Mammary epithelial cell (primary cell): ENCODE measurements around the gene GARNL3.

Source experiments
- EZH2 ChIP-seq: IDR thresholded peaks from 2 replicates; pipeline ENCODE4 v1.6.1; 2012; ENCODE audit warnings: low read length, inconsistent platforms, borderline replicate concordance
- TF ChIP-seq, protein P1 (sequence below), 2 donors: IDR thresholded peaks in 1 of 2; conservative IDR thresholded peaks in 1 of 2; 2 replicates each; pipeline ENCODE4 v1.5.1; 2011 to 2012; ENCODE audit warnings: inconsistent platforms in 2 of 2, low read length in 2 of 2, mild to moderate bottlenecking in 2 of 2, control low read depth in 1 of 2, low read depth in 1 of 2; ENCODE audit not compliant: insufficient read depth in 1 of 2; ENCODE audit errors: extremely low read depth in 1 of 2

DNA sequence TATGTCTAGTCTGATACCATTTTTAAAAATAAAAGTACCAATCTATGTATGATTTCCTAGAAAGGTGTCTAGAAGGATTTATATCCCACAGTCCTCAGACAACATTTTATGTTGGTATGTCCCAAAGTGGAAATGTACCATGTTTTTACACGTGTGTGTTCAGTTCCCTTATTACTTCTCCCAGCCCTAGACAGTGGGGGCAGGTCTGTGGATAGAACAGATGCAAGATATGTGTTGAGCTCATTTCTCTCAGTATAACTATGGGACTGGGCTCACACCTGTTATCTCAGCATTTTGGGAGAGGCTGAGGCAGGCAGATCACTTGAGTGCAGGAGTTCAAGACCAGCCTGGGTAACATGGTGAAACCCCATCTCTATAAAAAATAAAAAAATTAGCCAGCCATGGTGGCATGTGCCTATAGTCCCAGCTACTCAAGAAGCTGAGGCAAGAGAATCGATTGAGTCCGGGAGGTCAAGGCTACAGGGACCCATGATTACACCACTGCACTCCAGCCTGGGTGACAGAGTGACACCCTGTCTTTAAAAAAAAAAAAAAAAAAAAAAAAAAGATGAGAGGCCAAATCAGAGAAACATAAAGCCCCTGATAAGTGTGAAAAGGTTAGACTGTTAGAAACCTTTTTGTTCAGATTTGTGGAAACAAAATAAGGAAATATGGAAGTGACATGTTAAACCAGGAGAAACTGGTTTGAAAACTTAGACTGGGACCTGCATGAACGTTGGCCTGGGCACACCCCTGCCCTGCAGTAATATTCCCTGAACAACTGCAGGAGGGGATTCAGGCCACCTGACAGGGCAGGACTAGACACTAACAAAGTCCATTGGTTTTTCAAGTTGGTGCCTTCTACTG is 125.0 kb downstream of the GARNL3 start:
- TF ChIP-seq EZH2 = no peak
- TF ChIP-seq, protein P1, sequence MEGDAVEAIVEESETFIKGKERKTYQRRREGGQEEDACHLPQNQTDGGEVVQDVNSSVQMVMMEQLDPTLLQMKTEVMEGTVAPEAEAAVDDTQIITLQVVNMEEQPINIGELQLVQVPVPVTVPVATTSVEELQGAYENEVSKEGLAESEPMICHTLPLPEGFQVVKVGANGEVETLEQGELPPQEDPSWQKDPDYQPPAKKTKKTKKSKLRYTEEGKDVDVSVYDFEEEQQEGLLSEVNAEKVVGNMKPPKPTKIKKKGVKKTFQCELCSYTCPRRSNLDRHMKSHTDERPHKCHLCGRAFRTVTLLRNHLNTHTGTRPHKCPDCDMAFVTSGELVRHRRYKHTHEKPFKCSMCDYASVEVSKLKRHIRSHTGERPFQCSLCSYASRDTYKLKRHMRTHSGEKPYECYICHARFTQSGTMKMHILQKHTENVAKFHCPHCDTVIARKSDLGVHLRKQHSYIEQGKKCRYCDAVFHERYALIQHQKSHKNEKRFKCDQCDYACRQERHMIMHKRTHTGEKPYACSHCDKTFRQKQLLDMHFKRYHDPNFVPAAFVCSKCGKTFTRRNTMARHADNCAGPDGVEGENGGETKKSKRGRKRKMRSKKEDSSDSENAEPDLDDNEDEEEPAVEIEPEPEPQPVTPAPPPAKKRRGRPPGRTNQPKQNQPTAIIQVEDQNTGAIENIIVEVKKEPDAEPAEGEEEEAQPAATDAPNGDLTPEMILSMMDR (conservative IDR thresholded peaks at IDR 0.05 in 1 of 2, IDR thresholded peaks at IDR 0.05 in 1 of 2; ENCODE audit: extremely low read depth in 1 of 2, insufficient read depth in 1 of 2, low read depth in 1 of 2, low read length in 2 of 2) = no peak
